Stomach (tissue), 9 donors: ENCODE measurements around the gene PANK1. TPM values are rescaled to one million over a fixed set of nuclear protein-coding genes. Genes with fewer than 3 reads are reported as not detected.

Source experiments
- DNase-seq, 2 donors: peaks; one replicate each; pipeline versions ENCODE4 v3.0.0 to v3.0.0-alpha.2; 2013 to 2019
- H3K27ac ChIP-seq, 5 donors: fragments of 200-600 bp in 4 of 5; sonication (generic) in 4 of 5; one replicate each; pipeline ENCODE4 v1.5.1; 2013 to 2019; ENCODE audit warnings: mild to moderate bottlenecking in 1 of 5, moderate library complexity in 1 of 5
- H3K27me3 ChIP-seq, 3 donors: fragments of 200-600 bp; sonication (generic); one replicate each; pipeline ENCODE4 v1.5.1; 2017 to 2019; ENCODE audit warnings: mixed run types in 1 of 3
- H3K36me3 ChIP-seq, 4 donors: fragments of 200-600 bp; sonication (generic); 1 replicate in 3 of 4; 2 replicates in 1 of 4; pipeline ENCODE4 v1.5.1; 2016 to 2019
- H3K4me1 ChIP-seq, 4 donors: fragments of 200-600 bp; sonication (generic); one replicate each; pipeline ENCODE4 v1.5.1; 2016 to 2019
- H3K4me3 ChIP-seq, 4 donors: fragments of 200-600 bp; sonication (generic) in 3 of 4; one replicate each; pipeline ENCODE4 v1.5.1; 2016 to 2019; ENCODE audit warnings: mild to moderate bottlenecking in 1 of 4
- H3K9me3 ChIP-seq, 4 donors: fragments of 200-600 bp; sonication (generic); one replicate each; pipeline ENCODE4 v1.5.1; 2016 to 2019
- CTCF ChIP-seq, 7 experiments: fragments of 450-650 bp in 4 of 7; fragments of 200-600 bp in 3 of 7; sonication (generic) in 3 of 7; IDR thresholded peaks; one replicate each; pipeline ENCODE4 v1.5.1; 2016 to 2019; ENCODE audit warnings: antibody characterized with exemption in 7 of 7, control low read depth in 2 of 7, mild to moderate bottlenecking in 1 of 7
- EP300 ChIP-seq: sonication (generic); formaldehyde crosslinking; IDR thresholded peaks from one replicate; pipeline ENCODE4 v1.6.1; 2017; ENCODE audit warnings: antibody characterized with exemption
- POLR2A ChIP-seq, 4 donors: fragments of 450-650 bp; IDR thresholded peaks; one replicate each; pipeline ENCODE4 v1.6.1; 2016; ENCODE audit warnings: antibody characterized with exemption in 4 of 4, control low read depth in 2 of 4, mild to moderate bottlenecking in 1 of 4, moderate library complexity in 1 of 4
- POLR2AphosphoS5 ChIP-seq, 3 donors: sonication (generic); formaldehyde crosslinking; IDR thresholded peaks; one replicate each; pipeline ENCODE4 v1.6.1; 2016; ENCODE audit warnings: antibody characterized with exemption in 3 of 3
- WGBS, 5 donors: extraction: QIAGEN DNeasy Blood & Tissue Kit in 3 of 5; methylation state at CpG; one replicate each; pipeline versions ENCODE4 v1.1.5 to v1.1.7; 2013 to 2018; 5-methylcytosine and 5-hydroxymethylcytosine counted together
- intact Hi-C: fragments of 100-400 bp; cut with DNase I; formaldehyde crosslinking; loops from one replicate; pipeline ENCODE4 v1.15.1; 2023; ENCODE audit warnings: low total_unique reads
- polyA plus RNA-seq, 3 donors: library from polyadenylated mRNA; stranded (reverse); fragments of 200-250 nt; gene quantifications; one replicate each; pipeline ENCODE4 v1.2.3, GENCODE V29; 2013
- small RNA-seq, 4 donors: library from RNA; depleted of rRNA; stranded (forward); fragments of <200 nt; gene quantifications; one replicate each; pipeline ENCODE3, GENCODE V24; 2016
- total RNA-seq, 5 donors: library from RNA; depleted of rRNA; stranded (reverse); fragments of >200 nt; gene quantifications; one replicate each; pipeline versions ENCODE4 v1.1.0 to v1.2.3, GENCODE V29; 2014 to 2016
- donor health status: healthy with polysubstance abuse.
- donor health status: Bipolar disorder and iron deficiency.
- donor health status: healthy.

Gene PANK1
- total and polyA plus RNA-seq, 8 donors: 1.8 to 7.4 (median 4.6) TPM; not detected in 1

DNA sequence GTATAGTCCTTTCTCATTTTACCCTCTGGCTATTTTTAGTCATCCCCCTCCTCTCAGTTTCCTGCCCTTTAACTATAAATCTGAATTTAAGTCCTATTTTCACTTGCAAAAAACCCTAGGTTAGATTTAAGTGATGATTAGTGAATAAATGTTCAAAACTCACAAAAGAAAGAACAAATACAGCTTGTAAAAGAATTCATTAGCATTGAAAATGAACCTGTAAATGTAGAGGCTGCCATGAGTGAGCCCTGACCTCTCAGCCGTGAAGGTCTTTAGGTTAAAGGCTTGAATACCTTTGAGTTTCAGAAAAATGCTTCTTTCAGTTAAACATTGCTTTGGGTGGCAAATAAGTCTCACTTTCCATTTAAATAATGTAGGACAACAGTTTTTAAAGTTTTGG lies 107.7 kb downstream of the PANK1 start:
- Histone ChIP-seq H3K9me3 (no peaks in the 10 kb centered on the region), H3K27ac (no peak overlapping the region), H3K36me3 (no peaks in the 10 kb centered on the region), H3K4me3 (no peak overlapping the region), H3K27me3 (peaks cover 0 to 67% (median 23%) of the 10 kb centered on the region in 3 donors), H3K4me1 (peaks cover 11 to 17% (median 15%) of the 10 kb centered on the region in 4 donors)
- intact Hi-C loops: no loop called here
- 57 to 78% (median 64%) methylated on average over 1 of the region's 1 CpG for WGBS, 5 donors
- TF ChIP-seq POLR2AphosphoS5 (IDR thresholded peaks at IDR 0.05) (no peak), EP300 (no peak), POLR2A (IDR thresholded peaks at IDR 0.05) (no peak), CTCF (IDR thresholded peaks at IDR 0.05) (no peak)
- DNase-seq: no peak

DNA sequence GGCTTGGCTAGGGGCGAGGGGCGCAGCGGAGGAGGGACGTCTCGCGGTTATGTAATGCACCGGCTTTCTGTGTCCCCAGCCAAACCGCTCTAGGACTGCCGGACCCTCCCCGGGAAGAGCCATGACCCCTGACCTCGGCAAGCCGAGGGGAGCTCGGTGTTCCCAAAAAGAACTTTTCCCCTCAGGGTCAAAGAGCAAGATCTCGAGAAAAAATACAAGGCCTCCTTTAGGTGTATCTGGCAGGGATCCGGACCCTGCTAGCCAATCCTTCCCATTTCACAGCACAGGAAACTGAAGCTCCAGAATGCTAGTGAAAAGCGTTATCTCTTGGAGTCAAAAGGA lies 109.1 kb downstream of the PANK1 start:
- peak overlapping the region; percentile 49 to 54 (median 52) for H3K4me3 ChIP-seq
- peak overlapping the region in 2 of 5 donors; percentile 3 to 65 for H3K27ac ChIP-seq
- H3K4me1 ChIP-seq: peaks cover 11 to 17% (median 15%) of the 10 kb centered on the region in 4 donors
- intact Hi-C loops: no loop called here
- H3K9me3 ChIP-seq: no peaks in the 10 kb centered on the region
- WGBS, 5 donors: 16 to 44% (median 21%) methylated on average over 10 to 16 of the region's 16 CpGs
- TF ChIP-seq CTCF (IDR thresholded peaks at IDR 0.05) (no peak), POLR2AphosphoS5 (IDR thresholded peaks at IDR 0.05) (no peak), EP300 (no peak), POLR2A (IDR thresholded peaks at IDR 0.05) (no peak)
- no peaks in the 10 kb centered on the region for H3K36me3 ChIP-seq
- no peak for DNase-seq
- peaks cover 0 to 72% (median 23%) of the 10 kb centered on the region in 3 donors for H3K27me3 ChIP-seq

DNA sequence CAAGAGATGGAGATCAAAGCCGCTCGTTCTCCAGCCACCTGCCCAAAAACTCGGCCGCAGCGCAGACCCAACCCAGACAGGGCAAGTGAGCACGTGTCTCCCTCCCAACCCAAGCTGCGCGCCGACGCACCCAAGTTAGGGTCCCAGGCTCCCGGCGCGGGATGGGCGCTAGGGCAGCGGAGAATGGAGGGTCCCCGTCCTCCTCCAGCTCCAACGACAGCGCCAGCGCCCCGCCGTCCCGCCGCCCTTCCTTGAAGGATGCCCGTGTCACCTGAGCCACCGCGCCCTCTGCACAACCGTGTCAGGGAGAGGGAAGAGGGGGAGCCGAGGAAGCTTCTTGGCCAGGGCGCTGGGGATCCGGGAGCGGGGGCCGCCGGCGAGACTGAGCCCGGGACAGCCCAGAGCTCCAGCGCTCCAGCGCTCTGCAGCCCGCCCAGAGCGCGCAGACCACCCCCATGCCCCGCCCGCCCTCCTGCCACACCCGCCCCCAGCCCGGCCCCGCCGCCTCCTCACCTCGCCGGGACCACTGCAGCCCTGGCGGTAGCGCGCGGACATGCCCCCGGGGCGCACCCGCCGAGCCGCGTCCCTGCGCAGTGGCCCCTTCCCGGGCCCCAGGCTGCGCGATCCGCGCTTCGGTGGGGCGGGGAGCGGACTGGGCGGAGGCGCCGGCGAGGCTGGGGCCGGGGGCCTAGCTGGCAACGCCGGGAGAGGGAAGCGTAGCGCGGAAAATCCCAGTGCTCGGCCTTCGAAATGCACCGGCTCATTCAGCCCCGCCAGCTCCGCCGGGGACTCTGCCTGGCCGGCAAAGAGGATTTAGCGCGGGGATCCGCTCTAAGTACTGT lies 109.7 kb downstream of the PANK1 start, which contains the start of gene SLC16A12:
Gene SLC16A12 (minus strand): TSS at position 424 of the 842 bp plus-strand sequence. CDS start 73,016 bp downstream, outside the sequence.
- Histone ChIP-seq H3K27me3 (peaks cover 0 to 77% (median 23%) of the 10 kb centered on the region in 3 donors), H3K9me3 (no peaks in the 10 kb centered on the region), H3K36me3 (no peaks in the 10 kb centered on the region), H3K4me1 (peaks cover 11 to 17% (median 15%) of the 10 kb centered on the region in 4 donors), H3K4me3 (peak within 1 kb of the TSS; percentile 49 to 54 (median 52)), H3K27ac (peak within 1 kb of the TSS in 3 of 5 donors; percentile 3 to 65 (median 10))
- intact Hi-C loops: no loop called here
- TF ChIP-seq POLR2AphosphoS5 (IDR thresholded peaks at IDR 0.05) (no peak), POLR2A (IDR thresholded peaks at IDR 0.05) (no peak), EP300 (no peak), CTCF (IDR thresholded peaks at IDR 0.05) (no peak)
- 1 to 3% (median 1%) methylated on average over 10 to 87 of the region's 87 CpGs for WGBS, 5 donors
- peak in 1 of 2 donors; percentile 79 for DNase-seq

DNA sequence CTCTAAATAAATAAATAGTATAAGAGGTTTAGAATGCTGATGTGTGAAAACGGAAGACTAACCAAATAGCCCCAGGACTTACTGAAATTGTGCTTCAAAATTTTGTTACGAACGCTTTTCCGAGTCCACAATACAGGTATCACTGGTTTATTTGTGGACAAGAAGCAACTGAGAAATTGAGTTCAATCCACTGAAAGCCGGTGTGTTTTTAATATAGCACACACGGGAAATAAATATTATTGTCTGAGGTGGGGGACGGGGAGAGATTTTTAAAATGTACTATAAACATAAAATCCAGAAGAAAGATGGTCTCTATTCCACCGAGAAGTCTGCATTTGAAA lies 110.2 kb downstream of the PANK1 start:
- no peak for TF ChIP-seq CTCF (IDR thresholded peaks at IDR 0.05)
- intact Hi-C loops: no loop called here
- Histone ChIP-seq H3K36me3 (no peaks in the 10 kb centered on the region), H3K9me3 (no peaks in the 10 kb centered on the region), H3K27ac (no peak overlapping the region), H3K4me3 (peak overlapping the region; percentile 49 to 54 (median 52)), H3K4me1 (peaks cover 11 to 17% (median 15%) of the 10 kb centered on the region in 4 donors), H3K27me3 (peaks cover 0 to 76% (median 23%) of the 10 kb centered on the region in 3 donors)
- 13 to 25% (median 19%) methylated on average over 8 of the region's 8 CpGs for WGBS, 5 donors
- DNase-seq: no peak

Small RNA genes within 50 kb of the gene (small RNA-seq; reads per million reads assigned to genes)
- 16.4 to 29.6 (median 19.0) reads per million in 4 donors for gene MIR107

Other genes starting within 250 kb of the PANK1 start
- 10 to 100 TPM in 3 of 5 donors, 1 to 10 TPM in 1, under 1 TPM in 1; 0.58 to 22.6 (median 11.7) TPM for gene IFIT5, start 230.7 kb downstream of the PANK1 start, total RNA-seq
- gene IFIT5, start 230.7 kb downstream of the PANK1 start, polyA plus RNA-seq: 1 to 10 TPM; 5.1 to 8.9 (median 7.0) TPM
- gene SLC16A12, start 109.6 kb downstream of the PANK1 start, total RNA-seq: 1 to 10 TPM in 3 of 5 donors, not detected in 2; 1.4 to 9.7 (median 3.1) TPM
- gene SLC16A12, start 109.6 kb downstream of the PANK1 start, polyA plus RNA-seq: under 1 TPM; 0.06 to 0.18 (median 0.15) TPM
- 10 to 100 TPM in 1 of 5 donors, 1 to 10 TPM in 4; 1.8 to 10.6 (median 5.2) TPM for gene KIF20B, start 56.3 kb upstream of the PANK1 start, total RNA-seq
- 1 to 10 TPM; 1.5 to 2.4 (median 1.6) TPM for gene KIF20B, start 56.3 kb upstream of the PANK1 start, polyA plus RNA-seq